GM12892 (cell line): ENCODE measurements around the gene KCNIP4.

Experiments used
- DNase-seq: peaks from one replicate; pipeline ENCODE4 v3.0.0; 2011; ENCODE audit not compliant: insufficient read length
- FAIRE-seq: peaks from 2 replicates; lab custom pipeline; 2011; peaks lifted over from hg19 to GRCh38; lab: Jason Lieb, UNC
- POLR2A ChIP-seq: IDR thresholded peaks from 2 replicates; pipeline ENCODE4 v1.6.1; 2011; ENCODE audit warnings: low read depth, low read length, control low read depth
- POLR2AphosphoS5 ChIP-seq: IDR thresholded peaks from 2 replicates; pipeline ENCODE4 v1.6.1; 2011; ENCODE audit warnings: low read depth, low read length, control low read depth
- TAF1 ChIP-seq: IDR thresholded peaks from 2 replicates; pipeline ENCODE4 v1.6.1; 2011; ENCODE audit warnings: low read depth, mild to moderate bottlenecking, control low read depth, low read length, borderline replicate concordance

The KCNIP4 gene

DNA sequence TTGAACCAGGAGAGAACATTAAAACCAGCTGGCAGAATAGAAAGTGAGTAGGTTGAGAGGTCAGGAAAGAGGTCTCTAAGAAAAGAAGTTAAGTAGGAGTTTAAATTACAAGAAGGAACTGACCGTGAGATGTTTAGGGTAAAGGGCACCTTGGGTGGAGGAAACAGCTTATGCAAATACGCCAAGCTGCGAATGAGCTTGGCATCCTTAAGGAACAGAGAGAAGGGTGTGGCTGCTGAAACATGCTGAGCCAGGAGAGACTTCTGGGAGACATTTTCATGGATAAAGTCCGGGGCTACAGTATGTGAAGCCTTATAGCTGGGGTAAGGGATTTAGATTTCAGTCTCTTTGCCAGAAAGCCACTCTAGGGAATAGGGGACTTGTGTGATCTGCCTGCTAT lies 249.1 kb downstream of the KCNIP4 start:
- FAIRE-seq (no peak), DNase-seq (no peak)
- TF ChIP-seq POLR2AphosphoS5 (no peak), POLR2A (no peak), TAF1 (no peak)

DNA sequence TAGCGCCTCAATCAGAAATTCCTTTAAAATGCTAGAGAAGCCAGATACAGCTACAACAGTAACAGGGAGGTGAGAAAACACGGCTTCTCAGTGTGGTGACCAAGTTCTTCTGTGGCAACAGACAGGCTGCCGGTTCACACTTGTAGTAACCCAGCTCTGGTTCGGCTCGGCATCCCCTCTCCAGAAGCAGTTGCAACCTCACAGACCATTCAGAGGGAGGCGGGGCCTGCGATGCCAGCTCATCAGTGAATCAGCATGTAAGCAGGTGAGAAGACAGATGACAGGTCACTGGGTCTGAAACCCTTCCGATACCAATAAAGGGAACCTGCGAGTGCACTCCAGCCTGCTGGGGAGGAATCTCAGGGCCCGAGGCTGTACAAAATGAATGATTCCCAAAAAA lies 251.0 kb downstream of the KCNIP4 start:
- no peak for TF ChIP-seq POLR2AphosphoS5
- no peak for TF ChIP-seq POLR2A
- TF ChIP-seq TAF1: no peak
- DNase-seq: no peak
- FAIRE-seq: no peak

DNA sequence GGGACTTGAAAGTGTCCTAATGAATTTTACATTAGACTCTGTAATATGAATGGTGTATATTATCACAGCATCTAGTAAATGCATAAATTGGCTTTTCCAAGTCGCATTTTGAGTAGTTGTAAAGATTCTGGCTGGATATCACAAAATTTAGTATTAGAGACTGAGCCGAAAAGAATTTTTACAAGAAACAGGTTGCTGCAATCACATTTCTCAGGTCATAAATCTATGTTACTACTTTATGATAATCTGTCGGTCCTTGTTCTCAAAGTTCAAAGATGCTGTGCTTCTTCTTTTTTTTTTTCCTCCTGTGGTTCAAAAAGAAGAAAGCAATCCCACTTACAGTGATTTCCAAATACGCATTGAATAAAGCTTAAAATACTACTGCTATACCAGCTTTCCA lies 253.4 kb downstream of the KCNIP4 start:
- no peak for FAIRE-seq
- TF ChIP-seq TAF1: no peak
- no peak for TF ChIP-seq POLR2AphosphoS5
- DNase-seq: no peak

DNA sequence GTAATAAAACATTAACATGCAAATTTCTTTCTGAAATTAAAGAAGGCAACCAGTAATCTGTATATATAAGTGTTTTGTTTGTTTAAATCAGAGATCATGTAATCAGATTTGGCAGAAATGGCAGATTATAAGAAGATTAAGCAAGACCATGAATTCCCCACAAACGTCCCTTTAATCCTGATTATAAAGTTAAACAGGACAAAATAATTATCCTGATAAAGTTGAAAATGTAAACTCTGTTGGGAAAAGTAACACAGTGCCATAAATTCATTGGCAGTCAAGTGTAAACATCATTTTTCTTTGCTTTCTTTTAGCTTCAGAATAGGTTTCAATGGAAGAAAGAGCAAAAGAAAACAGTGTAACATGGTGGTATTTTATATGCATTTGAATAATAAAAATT lies 256.3 kb downstream of the KCNIP4 start:
- FAIRE-seq: no peak
- TF ChIP-seq POLR2A (no peak), POLR2AphosphoS5 (no peak), TAF1 (no peak)
- no peak for DNase-seq

DNA sequence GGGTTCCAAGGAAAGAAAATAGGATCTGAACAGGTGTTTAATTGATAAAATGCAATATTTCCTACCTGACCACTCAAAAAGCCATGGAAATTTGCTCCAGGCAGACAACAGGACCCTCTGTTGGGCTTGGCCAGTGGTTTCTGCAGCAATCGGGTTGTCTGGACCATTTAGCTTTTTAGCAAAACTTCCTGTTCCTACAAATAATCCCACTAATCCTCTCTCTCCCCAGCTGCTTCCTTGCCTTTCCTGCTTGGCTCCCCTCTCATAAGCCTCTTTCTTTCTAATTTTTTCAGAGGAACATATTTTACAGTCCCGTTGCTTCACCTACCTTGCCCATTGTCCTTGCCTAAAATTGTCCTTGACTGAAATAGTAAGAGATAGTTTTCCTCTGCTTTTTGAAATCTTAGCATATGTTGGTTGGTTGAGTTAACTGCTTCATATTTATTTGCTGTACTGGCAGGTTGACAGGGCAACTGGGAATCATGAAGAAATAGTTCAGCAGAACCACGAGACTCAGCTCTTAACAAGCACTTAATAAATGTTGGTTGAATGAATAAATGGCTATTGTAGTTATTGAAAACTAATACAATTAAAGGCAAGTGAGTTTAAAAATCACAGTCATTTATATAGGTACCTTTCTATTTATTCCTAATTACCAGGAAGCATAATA lies 259.8 kb downstream of the KCNIP4 start:
- no peak for FAIRE-seq
- no peak for DNase-seq
- no peak for TF ChIP-seq POLR2AphosphoS5
- no peak for TF ChIP-seq TAF1
- TF ChIP-seq POLR2A: no peak

DNA sequence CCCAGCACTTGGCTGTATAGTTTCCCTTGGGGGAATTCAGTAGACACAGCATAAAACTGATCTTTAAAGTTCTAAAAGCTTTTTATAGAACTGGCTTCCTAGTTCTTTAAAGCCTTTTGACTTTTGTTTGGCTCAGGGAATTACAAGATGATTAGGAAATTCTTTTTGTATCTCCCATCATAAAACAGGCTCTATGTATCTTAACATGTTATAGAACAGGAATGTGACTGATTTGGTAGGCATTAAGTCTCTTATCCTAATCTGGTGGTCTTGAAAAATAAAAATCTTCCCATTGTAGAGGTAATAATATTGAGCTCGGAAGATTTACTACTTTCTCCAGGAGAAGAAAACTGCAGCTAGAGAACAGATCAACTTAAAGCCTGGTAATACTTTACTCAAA lies 262.7 kb downstream of the KCNIP4 start:
- DNase-seq (no peak), FAIRE-seq (no peak)
- TF ChIP-seq TAF1 (no peak), POLR2AphosphoS5 (no peak), POLR2A (no peak)

DNA sequence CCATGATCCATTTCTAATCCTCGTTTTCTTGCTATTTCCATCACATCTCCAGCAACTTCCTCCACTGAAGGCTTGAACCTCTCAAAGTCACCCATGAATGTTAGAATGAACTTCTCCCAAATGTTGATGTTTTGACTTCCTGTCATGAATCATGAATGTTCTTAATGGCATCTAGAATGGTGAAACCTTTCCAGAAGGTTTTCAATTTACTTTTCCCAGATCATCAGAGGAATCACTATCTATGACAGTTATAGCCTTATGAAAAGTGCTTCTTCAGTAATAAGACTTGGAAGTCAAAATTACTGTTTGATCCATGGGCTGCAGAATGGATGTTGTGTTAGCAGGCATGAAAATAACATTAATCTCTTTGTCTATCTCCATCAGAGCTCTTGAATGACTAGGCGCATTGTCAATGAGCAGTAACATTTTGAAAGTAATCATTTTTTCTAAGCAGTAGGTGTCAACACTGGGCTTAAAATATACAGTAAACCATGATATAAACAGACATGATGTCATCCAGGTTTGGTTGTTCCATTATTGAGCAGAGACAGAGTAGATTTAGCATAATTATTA lies 268.2 kb downstream of the KCNIP4 start:
- no peak for FAIRE-seq
- no peak for DNase-seq
- no peak for TF ChIP-seq POLR2AphosphoS5
- no peak for TF ChIP-seq POLR2A
- no peak for TF ChIP-seq TAF1

DNA sequence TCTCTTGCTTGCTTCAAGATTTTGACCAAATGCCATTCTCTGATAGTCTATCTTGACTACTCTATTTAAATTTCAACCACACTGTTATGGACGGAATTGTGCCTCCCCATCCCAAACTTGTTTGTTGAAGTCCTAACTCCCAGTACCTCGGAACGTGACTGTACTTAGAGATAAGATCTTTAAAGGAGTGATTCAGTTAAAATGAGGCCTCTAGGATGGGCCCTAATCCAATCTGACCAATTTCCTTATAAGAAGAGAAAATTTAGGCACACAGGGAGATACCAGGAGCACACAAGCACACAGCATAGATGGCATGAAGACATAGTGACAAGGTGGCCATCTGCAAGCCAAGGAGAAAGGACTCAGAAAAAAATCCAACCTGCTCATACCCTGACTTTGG lies 269.9 kb downstream of the KCNIP4 start:
- FAIRE-seq (no peak), DNase-seq (no peak)
- TF ChIP-seq TAF1 (no peak), POLR2AphosphoS5 (no peak), POLR2A (no peak)

DNA sequence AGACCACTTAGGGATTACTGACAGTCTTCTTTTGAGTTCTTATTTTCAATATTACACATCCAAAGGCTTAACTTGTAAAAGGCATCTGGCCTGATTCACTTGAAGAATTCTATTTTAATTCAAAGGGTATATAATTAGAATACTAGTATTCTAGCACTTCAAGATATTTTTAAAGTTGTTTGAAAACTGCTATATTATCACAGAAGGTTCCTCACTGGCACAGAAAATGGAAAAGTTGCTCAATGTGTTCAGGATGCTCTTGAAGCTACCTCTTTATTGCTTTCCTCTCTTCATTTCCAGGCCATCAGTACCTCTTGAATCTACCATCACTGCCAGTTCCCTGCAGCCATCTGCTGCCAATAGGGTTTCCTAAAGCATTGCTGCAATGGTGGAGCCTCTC lies 271.4 kb downstream of the KCNIP4 start:
- FAIRE-seq: no peak
- no peak for TF ChIP-seq POLR2AphosphoS5
- TF ChIP-seq POLR2A: no peak

DNA sequence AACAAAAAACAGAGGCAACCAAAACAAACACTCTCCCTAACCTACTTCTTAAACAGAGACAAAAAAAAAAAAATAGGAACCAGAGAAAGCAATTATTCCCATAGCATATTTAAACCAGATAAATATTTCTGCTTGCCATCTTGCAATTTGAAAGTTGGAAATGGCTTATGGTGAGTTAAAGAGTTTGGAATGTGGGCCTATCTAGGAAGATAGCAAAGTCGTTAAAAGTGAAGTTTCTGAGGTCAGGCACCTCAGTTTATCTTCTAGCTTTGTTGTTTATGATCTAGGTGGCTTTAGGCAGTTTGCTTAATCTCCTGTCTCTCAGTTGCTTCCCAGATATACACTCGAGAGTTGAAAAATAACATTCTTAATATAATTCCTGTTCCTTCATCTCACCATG lies 284.2 kb downstream of the KCNIP4 start:
- no peak for FAIRE-seq
- no peak for DNase-seq
- TF ChIP-seq TAF1: no peak
- no peak for TF ChIP-seq POLR2A
- TF ChIP-seq POLR2AphosphoS5: no peak

More for the DNA sequence above, 271.4 kb downstream of the KCNIP4 start:
- no peak for DNase-seq

DNA sequence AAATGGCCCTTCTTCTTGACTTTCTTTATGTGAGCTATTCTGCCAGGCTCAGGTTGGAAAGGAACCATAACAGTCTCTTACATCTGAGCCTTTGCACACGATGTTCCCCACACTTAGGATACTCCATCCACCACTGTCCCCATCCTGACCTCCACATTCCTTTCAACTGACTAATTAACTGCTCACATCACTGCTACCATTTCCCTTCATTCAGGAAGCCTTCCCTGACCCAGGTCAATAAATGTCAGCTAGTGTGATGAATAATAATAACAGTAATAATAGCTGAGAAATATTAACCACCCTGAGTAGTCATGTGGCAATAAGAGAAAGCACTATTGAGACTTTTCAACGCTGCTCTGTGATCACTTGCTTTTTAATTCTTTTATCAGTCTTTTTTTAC lies 291.7 kb downstream of the KCNIP4 start:
- DNase-seq (no peak), FAIRE-seq (no peak)
- TF ChIP-seq POLR2A: no peak
- TF ChIP-seq POLR2AphosphoS5: no peak
- TF ChIP-seq TAF1: no peak

DNA sequence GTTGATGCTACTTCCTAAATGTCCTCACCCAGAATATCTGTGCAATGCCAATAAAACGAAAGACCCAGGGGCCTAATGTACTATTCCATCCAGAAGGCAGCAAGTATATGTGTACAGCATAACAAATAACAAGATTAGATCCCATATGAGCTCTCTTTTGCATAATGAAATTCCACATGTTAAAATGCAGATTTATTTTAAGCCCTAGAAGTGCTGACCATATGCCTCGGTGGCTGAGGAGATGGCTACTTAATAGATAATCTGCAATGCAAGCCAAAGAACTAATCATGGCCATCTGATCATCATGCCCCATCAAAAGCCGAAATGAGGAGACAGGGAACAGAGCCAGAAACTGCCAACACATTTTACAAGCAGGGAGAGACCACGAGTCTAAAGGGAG lies 293.5 kb downstream of the KCNIP4 start:
- TF ChIP-seq TAF1 (no peak), POLR2AphosphoS5 (no peak)
- FAIRE-seq: no peak
- DNase-seq: no peak
